ENCODE measurements around the gene ASPHD1.

Gene ASPHD1

DNA sequence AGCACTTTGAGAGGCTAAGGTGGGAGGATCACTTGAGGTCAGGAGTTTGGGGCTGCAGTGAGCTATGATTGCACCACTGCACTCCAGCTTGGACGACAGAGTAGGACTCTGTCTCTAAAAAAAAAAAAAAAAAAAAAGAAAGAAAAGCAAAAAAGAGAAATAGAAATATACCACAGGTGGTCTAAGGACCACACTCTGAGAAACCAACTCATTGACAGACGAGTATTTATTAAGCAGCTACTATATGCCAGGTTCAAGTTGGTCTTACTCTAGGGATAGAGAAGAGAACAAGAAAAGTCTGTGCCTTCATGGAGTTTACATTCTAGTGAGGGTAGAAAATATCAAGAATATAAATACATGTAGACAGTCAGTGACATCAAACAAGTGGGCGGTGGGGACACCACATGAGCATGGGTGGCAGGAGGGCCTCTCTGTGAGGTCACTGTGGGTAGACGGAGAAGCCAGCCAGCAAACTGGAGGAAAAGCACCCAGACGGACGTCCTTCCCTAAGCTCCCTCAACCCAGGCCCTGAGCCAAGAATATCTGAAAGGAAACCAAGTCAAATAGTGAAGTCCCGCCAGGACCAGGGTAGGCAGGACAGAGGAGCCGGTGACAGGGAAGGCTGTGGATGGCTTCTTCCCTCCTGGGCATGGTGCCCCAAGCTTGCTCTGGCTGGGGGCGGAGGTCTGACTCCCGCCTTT is 42.0 kb upstream of the ASPHD1 start:
- Histone ChIP-seq H3K27me3 (no peaks in the 10 kb centered on the region), H3K36me3 (peaks cover 22% of the 10 kb centered on the region), H3K9me3 (no peaks in the 10 kb centered on the region), H3K4me1 (peaks cover 10% of the 10 kb centered on the region; the same call in 1 of the 2 replicates), H3K4me3 (ENCODE audit: low read depth, low read length) (no peak overlapping the region)
- TF ChIP-seq, protein P1, sequence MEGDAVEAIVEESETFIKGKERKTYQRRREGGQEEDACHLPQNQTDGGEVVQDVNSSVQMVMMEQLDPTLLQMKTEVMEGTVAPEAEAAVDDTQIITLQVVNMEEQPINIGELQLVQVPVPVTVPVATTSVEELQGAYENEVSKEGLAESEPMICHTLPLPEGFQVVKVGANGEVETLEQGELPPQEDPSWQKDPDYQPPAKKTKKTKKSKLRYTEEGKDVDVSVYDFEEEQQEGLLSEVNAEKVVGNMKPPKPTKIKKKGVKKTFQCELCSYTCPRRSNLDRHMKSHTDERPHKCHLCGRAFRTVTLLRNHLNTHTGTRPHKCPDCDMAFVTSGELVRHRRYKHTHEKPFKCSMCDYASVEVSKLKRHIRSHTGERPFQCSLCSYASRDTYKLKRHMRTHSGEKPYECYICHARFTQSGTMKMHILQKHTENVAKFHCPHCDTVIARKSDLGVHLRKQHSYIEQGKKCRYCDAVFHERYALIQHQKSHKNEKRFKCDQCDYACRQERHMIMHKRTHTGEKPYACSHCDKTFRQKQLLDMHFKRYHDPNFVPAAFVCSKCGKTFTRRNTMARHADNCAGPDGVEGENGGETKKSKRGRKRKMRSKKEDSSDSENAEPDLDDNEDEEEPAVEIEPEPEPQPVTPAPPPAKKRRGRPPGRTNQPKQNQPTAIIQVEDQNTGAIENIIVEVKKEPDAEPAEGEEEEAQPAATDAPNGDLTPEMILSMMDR (IDR thresholded peaks at IDR 0.05; ENCODE audit: low read depth, low read length): no peak
- no peak for DNase-seq

DNA sequence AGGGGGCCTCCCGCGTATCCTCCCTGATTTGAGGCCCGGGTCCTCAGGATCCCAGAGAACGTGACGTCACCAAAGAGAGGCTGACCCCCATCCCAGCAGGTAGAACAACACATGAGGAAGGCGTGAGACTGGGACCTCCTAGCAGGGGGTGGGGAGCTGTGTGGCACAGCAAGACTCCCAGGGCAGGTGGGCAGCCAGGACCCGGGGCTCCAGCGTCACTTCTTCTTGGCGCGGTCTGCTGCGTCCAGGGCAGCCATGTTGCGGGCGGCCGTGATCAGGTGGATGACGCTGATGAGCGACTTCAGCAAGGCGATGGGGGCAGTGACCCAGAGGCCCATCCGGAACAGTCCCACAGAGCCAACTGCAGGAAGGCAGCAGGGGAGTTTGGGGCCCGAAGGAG is 41.3 kb upstream of the ASPHD1 start:
- Histone ChIP-seq H3K4me1 (peaks cover 10% of the 10 kb centered on the region; the same call in 1 of the 2 replicates), H3K36me3 (peaks cover 22% of the 10 kb centered on the region), H3K9me3 (no peaks in the 10 kb centered on the region), H3K27me3 (no peaks in the 10 kb centered on the region), H3K4me3 (ENCODE audit: low read depth, low read length) (no peak overlapping the region)
- no peak for DNase-seq
- TF ChIP-seq, protein P1 (IDR thresholded peaks at IDR 0.05; ENCODE audit: low read depth, low read length): no peak

DNA sequence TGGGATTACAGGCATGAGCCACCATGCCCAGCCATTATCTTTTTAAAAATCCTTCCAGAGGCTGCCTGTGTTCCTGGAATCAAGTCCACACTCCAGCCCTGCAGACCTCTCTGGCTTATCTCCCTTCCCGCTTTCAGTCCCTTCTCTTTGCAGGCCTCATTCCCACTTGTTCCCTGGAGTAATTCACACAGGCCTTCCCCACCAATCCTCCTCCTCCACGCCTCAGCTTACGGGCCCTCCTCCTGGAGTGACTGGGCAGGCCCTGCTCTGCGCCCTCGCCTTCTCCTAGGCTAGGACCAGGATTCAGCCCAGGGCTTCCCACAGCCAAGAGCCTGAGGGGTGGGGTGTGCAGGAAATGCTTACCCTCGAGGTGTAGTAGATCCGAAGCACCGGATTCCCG is 40.1 kb upstream of the ASPHD1 start:
- no peak overlapping the region for H3K4me3 ChIP-seq (ENCODE audit: low read depth, low read length)
- peaks cover 22% of the 10 kb centered on the region for H3K36me3 ChIP-seq
- DNase-seq: peak; percentile 67
- TF ChIP-seq, protein P1 (IDR thresholded peaks at IDR 0.05; ENCODE audit: low read depth, low read length): no peak
- H3K9me3 ChIP-seq: no peaks in the 10 kb centered on the region
- H3K27me3 ChIP-seq: no peaks in the 10 kb centered on the region
- peaks cover 10% of the 10 kb centered on the region; the same call in 1 of the 2 replicates for H3K4me1 ChIP-seq

DNA sequence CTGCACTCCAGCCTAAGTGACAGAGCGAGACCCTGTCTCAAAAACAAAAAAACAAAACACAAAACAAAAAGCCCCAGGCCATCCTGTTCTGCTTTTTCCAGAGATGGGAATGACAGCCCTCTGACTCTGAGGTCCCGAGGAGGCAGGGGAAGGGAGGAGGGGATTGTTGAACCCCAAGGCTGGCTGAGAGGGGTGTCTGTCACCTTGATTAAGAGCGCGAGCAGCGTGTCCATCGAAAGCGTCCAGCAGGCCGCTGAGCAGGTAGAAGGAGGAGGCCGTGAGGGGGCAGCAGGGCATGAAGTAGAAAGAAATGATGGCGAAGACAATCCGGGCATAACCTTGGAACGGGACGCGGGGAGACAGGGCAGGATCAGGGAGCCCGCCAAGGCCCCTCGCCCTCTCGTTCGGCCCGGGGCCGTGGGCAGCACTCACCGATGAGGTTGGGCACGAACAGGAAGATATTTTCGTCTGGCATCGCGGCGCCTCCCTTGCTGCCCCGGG is 37.9 kb upstream of the ASPHD1 start:
- TF ChIP-seq, protein P1 (IDR thresholded peaks at IDR 0.05; ENCODE audit: low read depth, low read length): no peak
- no peaks in the 10 kb centered on the region for H3K27me3 ChIP-seq
- H3K4me1 ChIP-seq: peaks cover 2% of the 10 kb centered on the region; the same call in 1 of the 2 replicates
- DNase-seq: no peak
- peak overlapping the region; percentile 84 for H3K4me3 ChIP-seq (ENCODE audit: low read depth, low read length)
- no peaks in the 10 kb centered on the region for H3K9me3 ChIP-seq
- peaks cover 22% of the 10 kb centered on the region for H3K36me3 ChIP-seq

DNA sequence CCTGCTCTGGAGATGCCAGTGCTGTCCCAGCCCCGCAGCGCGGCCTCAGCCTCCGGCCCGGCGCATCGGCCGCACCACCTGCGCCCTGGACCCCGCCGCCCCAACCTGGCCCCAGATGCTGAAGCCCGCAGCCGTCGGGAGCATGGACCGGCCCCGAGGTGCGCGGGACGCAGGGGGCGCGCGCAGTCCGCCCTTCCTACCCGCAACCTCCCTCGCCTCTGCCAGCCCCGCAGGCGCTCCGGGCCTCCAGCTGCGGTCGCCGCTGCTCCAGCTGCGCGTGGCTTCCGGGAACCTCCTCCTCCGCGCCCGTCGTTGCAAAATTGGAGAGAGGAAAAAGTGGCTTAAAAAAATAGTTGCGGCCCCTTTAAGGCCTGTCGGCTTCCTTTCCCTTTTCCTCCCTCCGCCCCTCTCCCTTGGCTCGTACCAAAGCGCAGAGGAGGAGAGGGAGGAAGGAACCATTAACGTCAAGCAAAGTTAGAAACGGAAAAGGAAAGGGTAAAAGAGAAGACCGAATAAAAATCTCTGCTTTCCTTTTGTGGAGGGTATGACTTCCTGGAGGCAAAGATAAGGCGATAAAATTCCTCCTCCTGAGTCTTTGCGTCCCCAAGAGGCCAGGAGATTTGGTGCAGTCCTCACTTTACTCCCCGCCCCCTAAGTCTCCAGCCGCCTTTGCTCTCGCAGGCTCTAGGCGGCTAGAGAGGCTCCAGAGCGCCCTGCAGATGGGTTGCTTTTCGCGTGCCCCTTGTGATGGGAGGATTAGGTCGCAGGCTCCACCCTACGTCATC is 37.2 kb upstream of the ASPHD1 start, which contains the start of gene CDIPT:
TSS of gene CDIPT (minus strand) at position 343 of the 785 bp plus-strand sequence. CDS start 369 bp downstream, outside the sequence.
- Histone ChIP-seq H3K36me3 (peaks cover 22% of the 10 kb centered on the region), H3K9me3 (no peaks in the 10 kb centered on the region), H3K4me1 (peaks cover 2% of the 10 kb centered on the region; the same call in 1 of the 2 replicates), H3K4me3 (ENCODE audit: low read depth, low read length) (peak within 1 kb of the TSS; percentile 84), H3K27me3 (no peaks in the 10 kb centered on the region)
- TF ChIP-seq, protein P1 (IDR thresholded peaks at IDR 0.05; ENCODE audit: low read depth, low read length): peak; percentile 68
- peak; percentile 96 for DNase-seq
